Suprapubic skin (tissue), 4 donors: Measurements from ENCODE around the gene ZSWIM4. TPM values are rescaled to one million over a fixed set of nuclear protein-coding genes. Genes with fewer than 3 reads are reported as not detected.

Experiments used
- DNase-seq, 2 donors: peaks; one replicate each; pipeline ENCODE4 v3.0.0-alpha.2; 2019; ENCODE audit warnings: low spot score in 2 of 2
- H3K27ac ChIP-seq: fragments of 200-600 bp; sonication (generic); one replicate; pipeline ENCODE4 v1.5.1; 2019
- H3K27me3 ChIP-seq: fragments of 200-600 bp; sonication (generic); one replicate; pipeline ENCODE4 v1.5.1; 2019
- H3K36me3 ChIP-seq: fragments of 200-600 bp; sonication (generic); one replicate; pipeline ENCODE4 v1.5.1; 2019
- H3K4me1 ChIP-seq: fragments of 200-600 bp; sonication (generic); one replicate; pipeline ENCODE4 v1.5.1; 2019
- H3K4me3 ChIP-seq: fragments of 200-600 bp; sonication (generic); one replicate; pipeline ENCODE4 v1.5.1; 2019; ENCODE audit warnings: mild to moderate bottlenecking
- H3K9me3 ChIP-seq: fragments of 200-600 bp; sonication (generic); one replicate; pipeline ENCODE4 v1.5.1; 2019
- CTCF ChIP-seq, 2 donors: fragments of 200-600 bp in 1 of 2; fragments of 450-650 bp in 1 of 2; sonication (generic) in 1 of 2; IDR thresholded peaks; one replicate each; pipeline ENCODE4 v1.5.1; 2016 to 2019; ENCODE audit warnings: antibody characterized with exemption in 2 of 2, mild to moderate bottlenecking in 1 of 2, moderate library complexity in 1 of 2
- EP300 ChIP-seq: sonication (generic); formaldehyde crosslinking; IDR thresholded peaks from one replicate; pipeline ENCODE4 v1.6.1; 2017; ENCODE audit warnings: antibody characterized with exemption
- POLR2A ChIP-seq, 2 donors: fragments of 450-650 bp; IDR thresholded peaks; one replicate each; pipeline ENCODE4 v1.6.1; 2017; ENCODE audit warnings: antibody characterized with exemption in 2 of 2, mild to moderate bottlenecking in 2 of 2, moderate library complexity in 2 of 2
- POLR2AphosphoS5 ChIP-seq, 3 donors: sonication (generic); formaldehyde crosslinking; IDR thresholded peaks; one replicate each; pipeline ENCODE4 v1.6.1; 2017; ENCODE audit warnings: antibody characterized with exemption in 3 of 3
- WGBS: methylation state at CpG from one replicate; pipeline ENCODE4 v1.1.5; 2018; 5-methylcytosine and 5-hydroxymethylcytosine counted together
- total RNA-seq, 4 donors: library from RNA; depleted of rRNA; stranded (reverse); fragments of >200 nt; gene quantifications; one replicate each; pipeline ENCODE4 v1.1.0, GENCODE V29; 2016

ZSWIM4 gene
- total RNA-seq, 4 donors from 2014 or later, result 11.4 to 19.5 (median 16.3) TPM

GRCh38 chr19:13856497-13856896 lies 61.3 kb downstream of the ZSWIM4 start:
- no peak for TF ChIP-seq EP300
- no peak for TF ChIP-seq CTCF (IDR thresholded peaks at IDR 0.05)
- no peak for TF ChIP-seq POLR2A (IDR thresholded peaks at IDR 0.05)
- TF ChIP-seq POLR2AphosphoS5 (IDR thresholded peaks at IDR 0.05), result no peak
- H3K36me3 ChIP-seq, result no peaks in the 10 kb centered on the region
- no peak overlapping the region for H3K4me3 ChIP-seq
- no peak for DNase-seq
- no peaks in the 10 kb centered on the region for H3K9me3 ChIP-seq
- WGBS, result 57% methylated on average over 2 of the region's 2 CpGs
- no peaks in the 10 kb centered on the region for H3K27me3 ChIP-seq
- H3K27ac ChIP-seq, result no peak overlapping the region
- H3K4me1 ChIP-seq, result peaks cover 22% of the 10 kb centered on the region

- no peak for DNase-seq
- WGBS, result 91% methylated on average over 3 of the region's 3 CpGs
- no peak for TF ChIP-seq CTCF (IDR thresholded peaks at IDR 0.05)
- no peak for TF ChIP-seq EP300
- no peak for TF ChIP-seq POLR2A (IDR thresholded peaks at IDR 0.05)
- no peak for TF ChIP-seq POLR2AphosphoS5 (IDR thresholded peaks at IDR 0.05)
- H3K4me3 ChIP-seq, result no peak overlapping the region
- peaks cover 25% of the 10 kb centered on the region for H3K4me1 ChIP-seq
- H3K36me3 ChIP-seq, result no peaks in the 10 kb centered on the region
- H3K9me3 ChIP-seq, result no peaks in the 10 kb centered on the region
- peak overlapping the region; percentile 38 for H3K27ac ChIP-seq
- no peaks in the 10 kb centered on the region for H3K27me3 ChIP-seq
Observed at GRCh38 chr19:13859361-13859880, 64.2 kb downstream of the ZSWIM4 start.

- H3K36me3 ChIP-seq, result no peaks in the 10 kb centered on the region
- H3K27ac ChIP-seq, result peak overlapping the region; percentile 91
- H3K27me3 ChIP-seq, result no peaks in the 10 kb centered on the region
- H3K4me1 ChIP-seq, result peaks cover 31% of the 10 kb centered on the region
- no peaks in the 10 kb centered on the region for H3K9me3 ChIP-seq
- peak overlapping the region; percentile 49 for H3K4me3 ChIP-seq
- TF ChIP-seq EP300, result no peak
- TF ChIP-seq POLR2AphosphoS5 (IDR thresholded peaks at IDR 0.05), result no peak
- no peak for TF ChIP-seq POLR2A (IDR thresholded peaks at IDR 0.05)
- no peak for TF ChIP-seq CTCF (IDR thresholded peaks at IDR 0.05)
- WGBS, result 68% methylated on average over 13 of the region's 13 CpGs
- DNase-seq, result no peak
Observed at GRCh38 chr19:13860679-13861391, 65.6 kb downstream of the ZSWIM4 start.

- TF ChIP-seq EP300 (no peak), POLR2A (IDR thresholded peaks at IDR 0.05) (no peak), POLR2AphosphoS5 (IDR thresholded peaks at IDR 0.05) (no peak), CTCF (IDR thresholded peaks at IDR 0.05) (no peak)
- no peak for DNase-seq
- Histone ChIP-seq H3K4me3 (peak overlapping the region; percentile 49), H3K27ac (peak overlapping the region; percentile 91), H3K9me3 (no peaks in the 10 kb centered on the region), H3K27me3 (no peaks in the 10 kb centered on the region), H3K4me1 (peaks cover 36% of the 10 kb centered on the region), H3K36me3 (no peaks in the 10 kb centered on the region)
- 27% methylated on average over 9 of the region's 11 CpGs for WGBS
Observed at GRCh38 chr19:13861392-13861713, 66.1 kb downstream of the ZSWIM4 start.

GRCh38 chr19:13861714-13862531 lies 66.7 kb downstream of the ZSWIM4 start:
- DNase-seq, result peak; percentile 95 to 97
- H3K4me1 ChIP-seq, result peaks cover 39% of the 10 kb centered on the region
- TF ChIP-seq CTCF (IDR thresholded peaks at IDR 0.05), result peak; percentile 95 to 99
- TF ChIP-seq EP300, result no peak
- TF ChIP-seq POLR2AphosphoS5 (IDR thresholded peaks at IDR 0.05), result peak in 2 of 3 donors; percentile 5 to 58
- TF ChIP-seq POLR2A (IDR thresholded peaks at IDR 0.05), result peak in 1 of 2 donors; percentile 25

More at GRCh38 chr19:13861714-13862531, 66.7 kb downstream of the ZSWIM4 start:
- H3K4me3 ChIP-seq, result peak overlapping the region; percentile 49
- no peaks in the 10 kb centered on the region for H3K36me3 ChIP-seq
- H3K27ac ChIP-seq, result peak overlapping the region; percentile 91
- H3K27me3 ChIP-seq, result no peaks in the 10 kb centered on the region
- 2% methylated on average over 14 of the region's 27 CpGs for WGBS
- no peaks in the 10 kb centered on the region for H3K9me3 ChIP-seq
